ENCODE measurements around the gene SELENON.

DNA sequence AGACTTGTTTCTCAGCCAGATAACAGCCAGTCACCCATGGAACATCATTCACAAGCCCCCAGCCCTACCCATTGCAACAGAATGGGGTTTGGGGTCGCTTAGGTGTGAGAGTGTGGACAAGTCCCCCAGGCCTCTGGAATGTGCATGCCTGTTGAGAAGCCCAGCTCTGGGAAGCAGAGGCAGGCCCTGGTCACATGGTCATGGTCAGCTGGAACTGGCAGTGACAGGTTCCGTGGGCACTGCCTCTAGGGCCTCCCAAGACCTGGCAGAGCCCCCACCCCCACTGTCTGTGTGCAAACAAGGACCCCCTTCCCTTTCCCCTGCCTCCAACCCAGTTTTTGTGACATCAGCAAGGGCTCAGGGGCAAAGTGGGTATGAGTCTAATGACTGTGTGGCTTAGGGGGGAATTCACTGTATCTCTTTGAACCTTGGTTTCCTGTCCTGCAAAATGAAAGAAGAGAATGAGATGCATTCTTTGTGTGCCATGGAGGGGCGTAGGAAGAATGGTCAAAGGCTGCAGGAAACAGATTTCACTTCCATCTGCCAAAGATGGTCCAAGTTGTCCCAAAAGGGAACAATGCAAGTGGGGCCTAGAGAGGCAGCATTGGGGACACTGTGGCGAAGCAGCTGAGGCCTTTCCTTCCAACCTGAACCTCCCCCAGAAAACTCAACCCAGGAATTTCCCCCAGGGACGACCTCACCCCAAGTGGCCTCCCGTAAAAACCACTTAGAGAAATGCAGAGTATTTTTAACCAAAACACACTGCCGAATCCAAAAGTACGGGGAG, 34.7 kb upstream of the SELENON start:
- TF ChIP-seq, protein P1, sequence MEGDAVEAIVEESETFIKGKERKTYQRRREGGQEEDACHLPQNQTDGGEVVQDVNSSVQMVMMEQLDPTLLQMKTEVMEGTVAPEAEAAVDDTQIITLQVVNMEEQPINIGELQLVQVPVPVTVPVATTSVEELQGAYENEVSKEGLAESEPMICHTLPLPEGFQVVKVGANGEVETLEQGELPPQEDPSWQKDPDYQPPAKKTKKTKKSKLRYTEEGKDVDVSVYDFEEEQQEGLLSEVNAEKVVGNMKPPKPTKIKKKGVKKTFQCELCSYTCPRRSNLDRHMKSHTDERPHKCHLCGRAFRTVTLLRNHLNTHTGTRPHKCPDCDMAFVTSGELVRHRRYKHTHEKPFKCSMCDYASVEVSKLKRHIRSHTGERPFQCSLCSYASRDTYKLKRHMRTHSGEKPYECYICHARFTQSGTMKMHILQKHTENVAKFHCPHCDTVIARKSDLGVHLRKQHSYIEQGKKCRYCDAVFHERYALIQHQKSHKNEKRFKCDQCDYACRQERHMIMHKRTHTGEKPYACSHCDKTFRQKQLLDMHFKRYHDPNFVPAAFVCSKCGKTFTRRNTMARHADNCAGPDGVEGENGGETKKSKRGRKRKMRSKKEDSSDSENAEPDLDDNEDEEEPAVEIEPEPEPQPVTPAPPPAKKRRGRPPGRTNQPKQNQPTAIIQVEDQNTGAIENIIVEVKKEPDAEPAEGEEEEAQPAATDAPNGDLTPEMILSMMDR (IDR thresholded peaks at IDR 0.05; ENCODE audit: poor library complexity) = no peak
- no peak for TF ChIP-seq EZH2phosphoT487 (IDR thresholded peaks at IDR 0.05; ENCODE audit: low read depth, severe bottlenecking, unreplicated experiment)

All from hepatocyte (in vitro differentiated cells).